ENCODE data around the gene TCHP.
"Not testable (repeated sequence)": the region's sequence is repeated elsewhere in the genome, so short reads cannot be mapped to it uniquely, and the experiment has no call there.

The TCHP gene

GRCh38 chr12:109888179-109889020, 11.7 kb upstream of the TCHP start:
- in situ Hi-C loops (cut with MboI; ENCODE audit: low sequenced_read_pairs, unreplicated experiment): no loop called here
- TF ChIP-seq, protein P1, sequence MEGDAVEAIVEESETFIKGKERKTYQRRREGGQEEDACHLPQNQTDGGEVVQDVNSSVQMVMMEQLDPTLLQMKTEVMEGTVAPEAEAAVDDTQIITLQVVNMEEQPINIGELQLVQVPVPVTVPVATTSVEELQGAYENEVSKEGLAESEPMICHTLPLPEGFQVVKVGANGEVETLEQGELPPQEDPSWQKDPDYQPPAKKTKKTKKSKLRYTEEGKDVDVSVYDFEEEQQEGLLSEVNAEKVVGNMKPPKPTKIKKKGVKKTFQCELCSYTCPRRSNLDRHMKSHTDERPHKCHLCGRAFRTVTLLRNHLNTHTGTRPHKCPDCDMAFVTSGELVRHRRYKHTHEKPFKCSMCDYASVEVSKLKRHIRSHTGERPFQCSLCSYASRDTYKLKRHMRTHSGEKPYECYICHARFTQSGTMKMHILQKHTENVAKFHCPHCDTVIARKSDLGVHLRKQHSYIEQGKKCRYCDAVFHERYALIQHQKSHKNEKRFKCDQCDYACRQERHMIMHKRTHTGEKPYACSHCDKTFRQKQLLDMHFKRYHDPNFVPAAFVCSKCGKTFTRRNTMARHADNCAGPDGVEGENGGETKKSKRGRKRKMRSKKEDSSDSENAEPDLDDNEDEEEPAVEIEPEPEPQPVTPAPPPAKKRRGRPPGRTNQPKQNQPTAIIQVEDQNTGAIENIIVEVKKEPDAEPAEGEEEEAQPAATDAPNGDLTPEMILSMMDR (IDR thresholded peaks at IDR 0.05; ENCODE audit: borderline replicate concordance, control extremely low read depth, extremely low read depth, insufficient read depth, missing control alignments): no peak
- no peak for DNase-seq (ENCODE audit: low spot score)

- in situ Hi-C loops (cut with MboI; ENCODE audit: low sequenced_read_pairs, unreplicated experiment): no loop called here
- DNase-seq (ENCODE audit: low spot score): no peak
- TF ChIP-seq, protein P1 (IDR thresholded peaks at IDR 0.05; ENCODE audit: borderline replicate concordance, control extremely low read depth, extremely low read depth, insufficient read depth, missing control alignments): no peak
Measured at GRCh38 chr12:109890620-109891170, 9.4 kb upstream of the TCHP start.

- in situ Hi-C loops (cut with MboI; ENCODE audit: low sequenced_read_pairs, unreplicated experiment); DNase-seq (ENCODE audit: low spot score): not testable (repeated sequence)
Measured at GRCh38 chr12:109891731-109892130, 8.3 kb upstream of the TCHP start.

GRCh38 chr12:109892165-109892715, 7.8 kb upstream of the TCHP start:
- in situ Hi-C loops (cut with MboI; ENCODE audit: low sequenced_read_pairs, unreplicated experiment): no loop called here
- DNase-seq (ENCODE audit: low spot score): no peak
- TF ChIP-seq, protein P1 (IDR thresholded peaks at IDR 0.05; ENCODE audit: borderline replicate concordance, control extremely low read depth, extremely low read depth, insufficient read depth, missing control alignments): no peak

- in situ Hi-C loops (cut with MboI; ENCODE audit: low sequenced_read_pairs, unreplicated experiment): no loop called here
- no peak for DNase-seq (ENCODE audit: low spot score)
- TF ChIP-seq, protein P1 (IDR thresholded peaks at IDR 0.05; ENCODE audit: borderline replicate concordance, control extremely low read depth, extremely low read depth, insufficient read depth, missing control alignments): no peak
Measured at GRCh38 chr12:109892748-109893147, 7.3 kb upstream of the TCHP start.

DNA sequence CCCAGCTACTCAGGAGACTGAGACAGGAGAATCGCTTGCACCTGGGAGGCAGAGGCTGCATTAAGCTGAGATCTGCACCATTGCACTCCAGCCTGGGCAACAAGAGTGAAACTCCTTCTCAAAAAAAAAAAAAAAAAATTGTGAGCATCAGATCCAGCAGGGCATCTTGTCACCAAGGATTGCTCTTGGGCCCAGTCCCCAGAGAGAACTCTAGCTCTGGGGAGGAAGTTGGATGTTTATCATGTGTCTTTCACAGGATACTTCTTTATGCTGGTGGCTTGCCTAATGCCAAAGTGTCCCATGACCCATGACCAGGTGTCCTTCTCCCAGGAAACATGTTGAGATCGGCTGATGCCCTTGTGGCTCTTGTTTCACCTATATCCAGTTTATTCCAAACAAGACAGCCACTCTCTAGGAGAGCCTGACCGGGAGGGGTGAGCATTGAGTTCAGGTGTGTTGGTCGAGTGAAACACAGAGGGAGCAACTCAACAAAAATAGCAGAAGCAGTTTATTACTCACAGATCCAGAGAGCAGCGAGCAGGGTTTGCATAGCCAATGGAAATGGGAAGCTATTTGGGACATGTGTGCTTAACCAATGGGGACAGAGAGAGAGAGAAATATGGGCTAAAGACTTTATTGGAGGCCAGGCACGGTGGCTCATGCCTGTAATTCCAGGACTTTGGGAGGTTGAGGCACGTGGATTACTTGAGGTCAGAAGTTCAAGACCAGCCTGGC, 6.6 kb upstream of the TCHP start:
- in situ Hi-C loops (cut with MboI; ENCODE audit: low sequenced_read_pairs, unreplicated experiment): no loop called here
- TF ChIP-seq, protein P1 (IDR thresholded peaks at IDR 0.05; ENCODE audit: borderline replicate concordance, control extremely low read depth, extremely low read depth, insufficient read depth, missing control alignments): no peak
- no peak for DNase-seq (ENCODE audit: low spot score)
